ENCODE results near the gene NEGR1. TPM values are rescaled to one million over a fixed set of nuclear protein-coding genes. Genes with fewer than 3 reads are reported as not detected.

Gene NEGR1
- total and polyA plus RNA-seq, 7 experiments from 2014 or later: 0.08 to 1.2 TPM; not detected in 5

GRCh38 chr1:71630073-71630472 lies 652.3 kb downstream of the NEGR1 start:
- no peaks in the 10 kb centered on the region for H3K9me3 ChIP-seq (ENCODE audit: control insufficient read depth in 2 of 3, low read length in 3 of 3)
- H3K4me3 ChIP-seq (ENCODE audit: low read length): no peak overlapping the region
- H3K4me1 ChIP-seq (ENCODE audit: control insufficient read depth in 2 of 2, insufficient read depth in 2 of 2, low read length in 2 of 2): no peaks in the 10 kb centered on the region
- ChIA-PET POLR2A (no interaction called here), CTCF (no interaction called here)
- Mint-ChIP-seq H3K4me3 (no peak overlapping the region), H3K4me1 (no peaks in the 10 kb centered on the region), H3K27me3 (no peaks in the 10 kb centered on the region), H3K9me3 (peaks cover 1 to 7% (median 4%) of the 10 kb centered on the region in 11 donors), H3K27ac (no peak overlapping the region), H3K36me3 (no peaks in the 10 kb centered on the region)
- no peak for ATAC-seq
- no peaks in the 10 kb centered on the region for H3K27me3 ChIP-seq (ENCODE audit: control insufficient read depth in 2 of 2, insufficient read depth in 2 of 2, low read length in 2 of 2)
- H3K27ac ChIP-seq (ENCODE audit: low read depth, low read length): no peak overlapping the region
- H3K36me3 ChIP-seq (ENCODE audit: control insufficient read depth in 2 of 3, insufficient read depth in 3 of 3, low read length in 3 of 3): no peaks in the 10 kb centered on the region
- intact Hi-C loops (cut with micrococcal nuclease): no loop called here
- DNase-seq: no peak

- Mint-ChIP-seq H3K4me1 (no peaks in the 10 kb centered on the region), H3K27me3 (no peaks in the 10 kb centered on the region), H3K9me3 (peaks cover 0 to 19% (median 3%) of the 10 kb centered on the region in 11 donors), H3K36me3 (no peaks in the 10 kb centered on the region), H3K27ac (no peak overlapping the region), H3K4me3 (no peak overlapping the region)
- ChIA-PET POLR2A (no interaction called here), CTCF (no interaction called here)
- Histone ChIP-seq H3K4me3 (ENCODE audit: low read length) (no peak overlapping the region), H3K9me3 (ENCODE audit: control insufficient read depth in 2 of 3, low read length in 3 of 3) (no peaks in the 10 kb centered on the region), H3K36me3 (ENCODE audit: control insufficient read depth in 2 of 3, insufficient read depth in 3 of 3, low read length in 3 of 3) (no peaks in the 10 kb centered on the region), H3K27me3 (ENCODE audit: control insufficient read depth in 2 of 2, insufficient read depth in 2 of 2, low read length in 2 of 2) (no peaks in the 10 kb centered on the region), H3K27ac (ENCODE audit: low read depth, low read length) (no peak overlapping the region), H3K4me1 (ENCODE audit: control insufficient read depth in 2 of 2, insufficient read depth in 2 of 2, low read length in 2 of 2) (no peaks in the 10 kb centered on the region)
- no peak for ATAC-seq
- no peak for DNase-seq
- intact Hi-C loops (cut with micrococcal nuclease): no loop called here
These were observed 657.3 kb downstream of the NEGR1 start for GRCh38 chr1:71625004-71625403.

- no peaks in the 10 kb centered on the region for H3K4me1 ChIP-seq (ENCODE audit: control insufficient read depth in 2 of 2, insufficient read depth in 2 of 2, low read length in 2 of 2)
- ChIA-PET CTCF (no interaction called here), POLR2A (no interaction called here)
- H3K27me3 ChIP-seq (ENCODE audit: control insufficient read depth in 2 of 2, insufficient read depth in 2 of 2, low read length in 2 of 2): no peaks in the 10 kb centered on the region
- DNase-seq: no peak
- no peaks in the 10 kb centered on the region for H3K36me3 ChIP-seq (ENCODE audit: control insufficient read depth in 2 of 3, insufficient read depth in 3 of 3, low read length in 3 of 3)
- no peak overlapping the region for H3K27ac ChIP-seq (ENCODE audit: low read depth, low read length)
- H3K4me3 Mint-ChIP-seq: no peak overlapping the region
- H3K27me3 Mint-ChIP-seq: no peaks in the 10 kb centered on the region
- no peak for ATAC-seq
- H3K4me1 Mint-ChIP-seq: no peaks in the 10 kb centered on the region
- H3K27ac Mint-ChIP-seq: no peak overlapping the region
- intact Hi-C loops (cut with micrococcal nuclease): no loop called here
- H3K9me3 ChIP-seq (ENCODE audit: control insufficient read depth in 2 of 3, low read length in 3 of 3): no peaks in the 10 kb centered on the region
- no peaks in the 10 kb centered on the region for H3K36me3 Mint-ChIP-seq
- H3K4me3 ChIP-seq (ENCODE audit: low read length): no peak overlapping the region
- peaks cover 0 to 19% (median 3%) of the 10 kb centered on the region in 11 donors for H3K9me3 Mint-ChIP-seq
These were observed 658.5 kb downstream of the NEGR1 start for GRCh38 chr1:71623888-71624287.

- no peaks in the 10 kb centered on the region for H3K9me3 ChIP-seq (ENCODE audit: control insufficient read depth in 2 of 3, low read length in 3 of 3)
- H3K9me3 Mint-ChIP-seq: peaks cover 0 to 13% (median 1%) of the 10 kb centered on the region in 11 donors
- H3K4me3 Mint-ChIP-seq: no peak overlapping the region
- H3K4me1 Mint-ChIP-seq: no peaks in the 10 kb centered on the region
- no peak overlapping the region for H3K27ac Mint-ChIP-seq
- H3K27me3 ChIP-seq (ENCODE audit: control insufficient read depth in 2 of 2, insufficient read depth in 2 of 2, low read length in 2 of 2): no peaks in the 10 kb centered on the region
- CTCF ChIA-PET: no interaction called here
- H3K4me1 ChIP-seq (ENCODE audit: control insufficient read depth in 2 of 2, insufficient read depth in 2 of 2, low read length in 2 of 2): no peaks in the 10 kb centered on the region
- H3K36me3 ChIP-seq (ENCODE audit: control insufficient read depth in 2 of 3, insufficient read depth in 3 of 3, low read length in 3 of 3): no peaks in the 10 kb centered on the region
- ATAC-seq: no peak
- no peaks in the 10 kb centered on the region for H3K27me3 Mint-ChIP-seq
- DNase-seq: no peak
- POLR2A ChIA-PET: no interaction called here
- H3K4me3 ChIP-seq (ENCODE audit: low read length): no peak overlapping the region
- H3K27ac ChIP-seq (ENCODE audit: low read depth, low read length): no peak overlapping the region
- intact Hi-C loops (cut with micrococcal nuclease): no loop called here
- H3K36me3 Mint-ChIP-seq: no peaks in the 10 kb centered on the region
These were observed 660.6 kb downstream of the NEGR1 start for GRCh38 chr1:71621785-71622184.

- intact Hi-C loops (cut with micrococcal nuclease): no loop called here
- no peak overlapping the region for H3K27ac Mint-ChIP-seq
- ATAC-seq (no peak), DNase-seq (no peak)
- no peak overlapping the region for H3K4me3 ChIP-seq (ENCODE audit: low read length)
- no peaks in the 10 kb centered on the region for H3K36me3 ChIP-seq (ENCODE audit: control insufficient read depth in 2 of 3, insufficient read depth in 3 of 3, low read length in 3 of 3)
- CTCF ChIA-PET: no interaction called here
- no peaks in the 10 kb centered on the region for H3K9me3 ChIP-seq (ENCODE audit: control insufficient read depth in 2 of 3, low read length in 3 of 3)
- H3K27ac ChIP-seq (ENCODE audit: low read depth, low read length): no peak overlapping the region
- no peaks in the 10 kb centered on the region for H3K27me3 ChIP-seq (ENCODE audit: control insufficient read depth in 2 of 2, insufficient read depth in 2 of 2, low read length in 2 of 2)
- H3K4me1 Mint-ChIP-seq: no peaks in the 10 kb centered on the region
- POLR2A ChIA-PET: no interaction called here
- no peaks in the 10 kb centered on the region for H3K27me3 Mint-ChIP-seq
- H3K4me1 ChIP-seq (ENCODE audit: control insufficient read depth in 2 of 2, insufficient read depth in 2 of 2, low read length in 2 of 2): no peaks in the 10 kb centered on the region
- no peaks in the 10 kb centered on the region for H3K36me3 Mint-ChIP-seq
- H3K9me3 Mint-ChIP-seq: peaks cover 0 to 5% (median 0%) of the 10 kb centered on the region in 11 donors
- no peak overlapping the region for H3K4me3 Mint-ChIP-seq
These were observed 663.4 kb downstream of the NEGR1 start for GRCh38 chr1:71618766-71619530.

- Mint-ChIP-seq H3K36me3 (no peaks in the 10 kb centered on the region), H3K4me1 (no peaks in the 10 kb centered on the region), H3K27ac (no peak overlapping the region), H3K9me3 (peaks cover 0 to 5% (median 0%) of the 10 kb centered on the region in 11 donors), H3K27me3 (no peaks in the 10 kb centered on the region), H3K4me3 (no peak overlapping the region)
- ChIA-PET CTCF (no interaction called here), POLR2A (no interaction called here)
- no peak overlapping the region for H3K4me3 ChIP-seq (ENCODE audit: low read length)
- no peaks in the 10 kb centered on the region for H3K9me3 ChIP-seq (ENCODE audit: control insufficient read depth in 2 of 3, low read length in 3 of 3)
- intact Hi-C loops (cut with micrococcal nuclease): no loop called here
- DNase-seq: no peak
- no peak overlapping the region for H3K27ac ChIP-seq (ENCODE audit: low read depth, low read length)
- H3K36me3 ChIP-seq (ENCODE audit: control insufficient read depth in 2 of 3, insufficient read depth in 3 of 3, low read length in 3 of 3): no peaks in the 10 kb centered on the region
- no peaks in the 10 kb centered on the region for H3K4me1 ChIP-seq (ENCODE audit: control insufficient read depth in 2 of 2, insufficient read depth in 2 of 2, low read length in 2 of 2)
- no peaks in the 10 kb centered on the region for H3K27me3 ChIP-seq (ENCODE audit: control insufficient read depth in 2 of 2, insufficient read depth in 2 of 2, low read length in 2 of 2)
- no peak for ATAC-seq
These were observed 664.1 kb downstream of the NEGR1 start for GRCh38 chr1:71618191-71618590.

GRCh38 chr1:71610476-71610875 lies 671.9 kb downstream of the NEGR1 start:
- DNase-seq (no peak), ATAC-seq (no peak)
- Histone ChIP-seq H3K27ac (ENCODE audit: low read depth, low read length) (no peak overlapping the region), H3K36me3 (ENCODE audit: control insufficient read depth in 2 of 3, insufficient read depth in 3 of 3, low read length in 3 of 3) (no peaks in the 10 kb centered on the region), H3K9me3 (ENCODE audit: control insufficient read depth in 2 of 3, low read length in 3 of 3) (no peaks in the 10 kb centered on the region), H3K4me3 (ENCODE audit: low read length) (no peak overlapping the region), H3K4me1 (ENCODE audit: control insufficient read depth in 2 of 2, insufficient read depth in 2 of 2, low read length in 2 of 2) (no peaks in the 10 kb centered on the region), H3K27me3 (ENCODE audit: control insufficient read depth in 2 of 2, insufficient read depth in 2 of 2, low read length in 2 of 2) (no peaks in the 10 kb centered on the region)
- H3K4me3 Mint-ChIP-seq: no peak overlapping the region
- intact Hi-C loops (cut with micrococcal nuclease): no loop called here
- no peak overlapping the region for H3K27ac Mint-ChIP-seq
- ChIA-PET CTCF (no interaction called here), POLR2A (no interaction called here)
- peaks cover 0 to 15% (median 5%) of the 10 kb centered on the region in 11 donors for H3K9me3 Mint-ChIP-seq
- peaks cover 0 to 3% (median 0%) of the 10 kb centered on the region in 5 donors for H3K36me3 Mint-ChIP-seq
- H3K27me3 Mint-ChIP-seq: no peaks in the 10 kb centered on the region
- H3K4me1 Mint-ChIP-seq: no peaks in the 10 kb centered on the region

Data from naive thymus-derived CD4-positive, alpha-beta T cell (primary cell).